HepG2 (cell line): ENCODE measurements around the gene MYCBPAP. TPM values are rescaled to one million over a fixed set of nuclear protein-coding genes. Genes with fewer than 3 reads are reported as not detected.

Experiments used
- AGO2 ChIP-seq: fragments of 200-400 bp; formaldehyde crosslinking; optimal IDR thresholded peaks from 2 replicates; pipeline ENCODE3; 2017; ENCODE audit warnings: mild to moderate bottlenecking, low read depth, low read length, moderate library complexity
- CC2D1A ChIP-seq: sonication (generic); formaldehyde crosslinking; IDR thresholded peaks from 2 replicates; pipeline ENCODE4 v1.8.1; 2023; ENCODE audit warnings: mild to moderate bottlenecking, missing genetic modification reagents
- DNMT1 ChIP-seq: sonication (generic); formaldehyde crosslinking; IDR thresholded peaks from 2 replicates; pipeline ENCODE4 v1.5.1; 2020; ENCODE audit warnings: mild to moderate bottlenecking, missing genetic modification reagents
- ERF ChIP-seq: IDR thresholded peaks from 2 replicates; pipeline ENCODE4 v1.6.1; 2018; ENCODE audit warnings: missing biosample characterization, missing genetic modification reagents
- FOSL2 ChIP-seq: sonication (generic); formaldehyde crosslinking; IDR thresholded peaks from 2 replicates; pipeline ENCODE4 v1.4.0; 2020; ENCODE audit warnings: missing genetic modification reagents
- FOXK2 ChIP-seq: fragments of 450-650 bp; IDR thresholded peaks from 2 replicates; pipeline ENCODE4 v1.6.1; 2016
- FOXP1 ChIP-seq, 2 experiments: fragments of 450-650 bp in 1 of 2; IDR thresholded peaks; 2 replicates each; pipeline ENCODE4 v1.6.1; 2017 to 2018; ENCODE audit warnings: antibody characterized with exemption in 1 of 2
- HMG20B ChIP-seq: conservative IDR thresholded peaks from 2 replicates; pipeline ENCODE4 v1.6.1; 2016; ENCODE audit warnings: missing genetic modification reagents, missing compliant biosample characterization
- HNRNPK ChIP-seq: fragments of 200-400 bp; formaldehyde crosslinking; IDR thresholded peaks from 2 replicates; pipeline ENCODE4 v1.6.1; 2018; ENCODE audit warnings: low read length, low read depth, moderate library complexity, mild to moderate bottlenecking; ENCODE audit not compliant: poor library complexity, severe bottlenecking
- KDM2A ChIP-seq: sonication (generic); formaldehyde crosslinking; IDR thresholded peaks from 2 replicates; pipeline ENCODE4 v1.4.0; 2020; ENCODE audit warnings: low read depth, missing genetic modification reagents, borderline replicate concordance
- LCORL ChIP-seq, 2 experiments: fragments of 450-650 bp in 1 of 2; sonication (generic) in 1 of 2; formaldehyde crosslinking in 1 of 2; IDR thresholded peaks; 2 replicates each; pipeline versions ENCODE4 v1.5.0 to v1.6.1; 2017 to 2020; ENCODE audit warnings: antibody characterized with exemption in 1 of 2, missing genetic modification reagents in 1 of 2
- MAFK ChIP-seq, 2 experiments: IDR thresholded peaks in 1 of 2; conservative IDR thresholded peaks in 1 of 2; 2 replicates each; pipeline ENCODE4 v1.6.1; 2011; ENCODE audit warnings: improper control_type of control experiment in 2 of 2, low read length in 2 of 2
- NFRKB ChIP-seq: fragments of 450-650 bp; IDR thresholded peaks from 2 replicates; pipeline ENCODE4 v1.6.1; 2017
- NR2F1 ChIP-seq, 2 experiments: fragments of 450-650 bp in 1 of 2; formaldehyde crosslinking in 1 of 2; IDR thresholded peaks; 2 replicates each; pipeline versions ENCODE4 v1.5.0 to v1.6.1; 2016 to 2020; ENCODE audit warnings: mild to moderate bottlenecking in 1 of 2, missing compliant biosample characterization in 1 of 2, missing genetic modification reagents in 1 of 2, moderate library complexity in 1 of 2
- RCOR2 ChIP-seq: IDR thresholded peaks from 2 replicates; pipeline ENCODE4 v1.6.1; 2016; ENCODE audit warnings: missing biosample characterization, missing genetic modification reagents
- RFX1 ChIP-seq: fragments of 450-650 bp; IDR thresholded peaks from 2 replicates; pipeline ENCODE4 v1.6.1; 2017
- TBP ChIP-seq: sonication (generic); formaldehyde crosslinking; IDR thresholded peaks from 2 replicates; pipeline ENCODE4 v1.5.0; 2020; ENCODE audit warnings: missing genetic modification reagents
- TP53 ChIP-seq: sonication (generic); formaldehyde crosslinking; conservative IDR thresholded peaks from 2 replicates; pipeline ENCODE4 v1.4.0; 2020; ENCODE audit warnings: missing genetic modification reagents
- WIZ ChIP-seq: sonication (generic); formaldehyde crosslinking; IDR thresholded peaks from 2 replicates; pipeline ENCODE4 v1.5.1; 2020; ENCODE audit warnings: mild to moderate bottlenecking, missing genetic modification reagents
- ZKSCAN5 ChIP-seq: sonication (generic); formaldehyde crosslinking; IDR thresholded peaks from 2 replicates; pipeline ENCODE4 v1.5.1; 2020; ENCODE audit warnings: mild to moderate bottlenecking, missing genetic modification reagents
- ZMYM4 ChIP-seq: sonication (generic); formaldehyde crosslinking; IDR thresholded peaks from 2 replicates; pipeline ENCODE4 v1.8.1; 2023; ENCODE audit warnings: mild to moderate bottlenecking, missing genetic modification reagents
- ZNF598 ChIP-seq: sonication (generic); formaldehyde crosslinking; IDR thresholded peaks from 2 replicates; pipeline ENCODE4 v1.5.1; 2020; ENCODE audit warnings: mild to moderate bottlenecking, missing genetic modification reagents, borderline replicate concordance
- ZNF660 ChIP-seq: sonication (generic); formaldehyde crosslinking; IDR thresholded peaks from 2 replicates; pipeline ENCODE4 v1.5.1; 2020; ENCODE audit warnings: mild to moderate bottlenecking, low read depth, missing genetic modification reagents, borderline replicate concordance
- ZNF674 ChIP-seq: sonication (generic); formaldehyde crosslinking; IDR thresholded peaks from 2 replicates; pipeline ENCODE4 v1.5.0; 2020; ENCODE audit warnings: low read depth, mild to moderate bottlenecking, missing genetic modification reagents
- ZNF792 ChIP-seq: IDR thresholded peaks from 2 replicates; pipeline ENCODE4 v1.6.1; 2016
- polyA plus RNA-seq, 8 experiments: library from polyadenylated mRNA; depleted of rRNA in 3 of 8; stranded (reverse) in 7 of 8; unstranded in 1 of 8; fragments of >200 nt; fragmentation: Illumina TruSeq in 4 of 8; extraction: Trizol in 4 of 8; gene quantifications; 2 replicates each; pipeline versions ENCODE4 v1.2.1 to v1.2.3, GENCODE V29; 2011 to 2016; ENCODE audit warnings: low read depth in 4 of 8, missing spikeins in 1 of 8, mixed read lengths in 1 of 8; ENCODE audit not compliant: insufficient read depth in 1 of 8
- total RNA-seq, 5 experiments: library from RNA; depleted of rRNA; stranded (reverse); fragments of >200 nt; fragmentation: Illumina TruSeq; extraction: Trizol; gene quantifications; 2 replicates each; pipeline ENCODE4 v1.2.3, GENCODE V29; 2016; ENCODE audit warnings: low read depth in 1 of 5
- TF ChIP-seq, protein P1 (sequence below): sonication (generic); formaldehyde crosslinking; IDR thresholded peaks from 2 replicates; pipeline ENCODE4 v1.4.0; 2020; ENCODE audit warnings: low read depth, mild to moderate bottlenecking, missing genetic modification reagents
- TF ChIP-seq, protein P2 (sequence below): sonication (generic); formaldehyde crosslinking; IDR thresholded peaks from 2 replicates; pipeline ENCODE4 v1.4.0; 2020; ENCODE audit warnings: missing genetic modification reagents, borderline replicate concordance

Gene MYCBPAP
- total and polyA plus RNA-seq, 2 of the 13 experiments (the other 11 are each of a cell fraction or from before 2014, with no cell fraction given) = 0.22 to 0.24 TPM

DNA sequence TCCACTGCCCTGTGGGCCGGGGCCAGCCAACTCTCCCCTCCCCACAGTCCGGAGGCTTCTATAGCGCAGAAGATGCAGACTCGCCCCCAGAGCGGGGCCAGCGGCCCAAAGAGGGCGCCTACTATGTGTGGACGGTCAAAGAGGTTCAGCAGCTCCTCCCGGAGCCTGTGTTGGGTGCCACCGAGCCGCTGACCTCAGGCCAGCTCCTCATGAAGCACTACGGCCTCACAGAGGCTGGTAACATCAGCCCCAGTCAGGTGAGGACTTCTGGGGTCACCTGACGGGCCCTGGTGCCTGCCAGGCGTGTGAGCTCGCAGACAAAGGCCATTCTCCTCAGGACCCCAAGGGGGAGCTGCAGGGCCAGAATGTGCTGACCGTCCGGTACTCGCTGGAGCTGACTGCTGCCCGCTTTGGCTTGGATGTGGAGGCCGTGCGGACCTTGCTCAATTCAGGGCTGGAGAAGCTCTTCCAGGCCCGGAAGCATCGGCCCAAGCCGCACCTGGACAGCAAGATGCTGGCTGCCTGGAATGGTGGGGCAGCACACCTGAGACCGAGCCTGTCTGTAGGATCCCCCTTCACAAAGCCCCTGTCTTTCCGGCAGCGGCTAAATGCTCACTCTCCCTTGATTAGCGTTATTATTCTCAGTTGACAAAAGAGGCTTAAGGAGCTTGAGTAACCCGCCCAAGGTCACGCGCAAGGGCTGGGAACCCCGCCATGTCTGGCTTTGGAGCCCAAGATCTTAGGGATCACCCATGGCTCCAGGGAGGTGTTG, 42.6 kb downstream of the MYCBPAP start (continued):
- peak in 1 of 2 experiments; percentile 26; a peak in 1 of 4 replicates for TF ChIP-seq NR2F1 (CRISPR knock-in tag; IDR thresholded peaks at IDR 0.05)
- no peak for TF ChIP-seq LCORL (IDR thresholded peaks at IDR 0.05)
- TF ChIP-seq LCORL (CRISPR knock-in tag; IDR thresholded peaks at IDR 0.05) = peak; percentile 57; the same call in 1 of the 2 replicates
- TF ChIP-seq NFRKB = no peak
- no peak for TF ChIP-seq RCOR2 (CRISPR knock-in tag)
- no peak for TF ChIP-seq ZKSCAN5 (CRISPR knock-in tag)
- no peak for TF ChIP-seq HNRNPK
- no peak for TF ChIP-seq RFX1
- TF ChIP-seq MAFK (conservative IDR thresholded peaks at IDR 0.05 in 1 of 2, IDR thresholded peaks at IDR 0.05 in 1 of 2; ENCODE audit: low read length in 2 of 2) = peak; percentile 47 to 72; a peak in 3 of 4 replicates
- TF ChIP-seq, protein P1, sequence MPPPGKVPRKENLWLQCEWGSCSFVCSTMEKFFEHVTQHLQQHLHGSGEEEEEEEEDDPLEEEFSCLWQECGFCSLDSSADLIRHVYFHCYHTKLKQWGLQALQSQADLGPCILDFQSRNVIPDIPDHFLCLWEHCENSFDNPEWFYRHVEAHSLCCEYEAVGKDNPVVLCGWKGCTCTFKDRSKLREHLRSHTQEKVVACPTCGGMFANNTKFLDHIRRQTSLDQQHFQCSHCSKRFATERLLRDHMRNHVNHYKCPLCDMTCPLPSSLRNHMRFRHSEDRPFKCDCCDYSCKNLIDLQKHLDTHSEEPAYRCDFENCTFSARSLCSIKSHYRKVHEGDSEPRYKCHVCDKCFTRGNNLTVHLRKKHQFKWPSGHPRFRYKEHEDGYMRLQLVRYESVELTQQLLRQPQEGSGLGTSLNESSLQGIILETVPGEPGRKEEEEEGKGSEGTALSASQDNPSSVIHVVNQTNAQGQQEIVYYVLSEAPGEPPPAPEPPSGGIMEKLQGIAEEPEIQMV (CRISPR knock-in tag) = no peak; the same call in 1 of the 2 replicates
- no peak for TF ChIP-seq TBP (CRISPR knock-in tag)
- no peak for TF ChIP-seq ZNF674 (CRISPR knock-in tag)
- TF ChIP-seq TP53 = no peak
- TF ChIP-seq WIZ (CRISPR knock-in tag) = no peak
- TF ChIP-seq ZNF792 (CRISPR knock-in tag) = peak; percentile 70; the same call in 1 of the 2 replicates
- TF ChIP-seq HMG20B (CRISPR knock-in tag) = no peak
- TF ChIP-seq DNMT1 = 0 out of 2 replicates have a peak, but pooled peaks have one; percentile 31
- TF ChIP-seq CC2D1A = no peak
- no peak for TF ChIP-seq ZNF660 (CRISPR knock-in tag)
- TF ChIP-seq FOXP1 (IDR thresholded peaks at IDR 0.05) = no peak
- TF ChIP-seq FOXP1 (CRISPR knock-in tag; IDR thresholded peaks at IDR 0.05) = no peak
- 0 out of 2 replicates have a peak, but pooled peaks have one; percentile 42 for TF ChIP-seq ZNF598
- TF ChIP-seq, protein P2, sequence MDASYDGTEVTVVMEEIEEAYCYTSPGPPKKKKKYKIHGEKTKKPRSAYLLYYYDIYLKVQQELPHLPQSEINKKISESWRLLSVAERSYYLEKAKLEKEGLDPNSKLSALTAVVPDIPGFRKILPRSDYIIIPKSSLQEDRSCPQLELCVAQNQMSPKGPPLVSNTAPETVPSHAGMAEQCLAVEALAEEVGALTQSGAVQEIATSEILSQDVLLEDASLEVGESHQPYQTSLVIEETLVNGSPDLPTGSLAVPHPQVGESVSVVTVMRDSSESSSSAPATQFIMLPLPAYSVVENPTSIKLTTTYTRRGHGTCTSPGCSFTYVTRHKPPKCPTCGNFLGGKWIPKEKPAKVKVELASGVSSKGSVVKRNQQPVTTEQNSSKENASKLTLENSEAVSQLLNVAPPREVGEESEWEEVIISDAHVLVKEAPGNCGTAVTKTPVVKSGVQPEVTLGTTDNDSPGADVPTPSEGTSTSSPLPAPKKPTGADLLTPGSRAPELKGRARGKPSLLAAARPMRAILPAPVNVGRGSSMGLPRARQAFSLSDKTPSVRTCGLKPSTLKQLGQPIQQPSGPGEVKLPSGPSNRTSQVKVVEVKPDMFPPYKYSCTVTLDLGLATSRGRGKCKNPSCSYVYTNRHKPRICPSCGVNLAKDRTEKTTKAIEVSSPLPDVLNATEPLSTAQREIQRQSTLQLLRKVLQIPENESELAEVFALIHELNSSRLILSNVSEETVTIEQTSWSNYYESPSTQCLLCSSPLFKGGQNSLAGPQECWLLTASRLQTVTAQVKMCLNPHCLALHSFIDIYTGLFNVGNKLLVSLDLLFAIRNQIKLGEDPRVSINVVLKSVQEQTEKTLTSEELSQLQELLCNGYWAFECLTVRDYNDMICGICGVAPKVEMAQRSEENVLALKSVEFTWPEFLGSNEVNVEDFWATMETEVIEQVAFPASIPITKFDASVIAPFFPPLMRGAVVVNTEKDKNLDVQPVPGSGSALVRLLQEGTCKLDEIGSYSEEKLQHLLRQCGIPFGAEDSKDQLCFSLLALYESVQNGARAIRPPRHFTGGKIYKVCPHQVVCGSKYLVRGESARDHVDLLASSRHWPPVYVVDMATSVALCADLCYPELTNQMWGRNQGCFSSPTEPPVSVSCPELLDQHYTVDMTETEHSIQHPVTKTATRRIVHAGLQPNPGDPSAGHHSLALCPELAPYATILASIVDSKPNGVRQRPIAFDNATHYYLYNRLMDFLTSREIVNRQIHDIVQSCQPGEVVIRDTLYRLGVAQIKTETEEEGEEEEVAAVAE = 0 out of 2 replicates have a peak, but pooled peaks have one; percentile 52
- peak; percentile 90 for TF ChIP-seq ERF (CRISPR knock-in tag)
- TF ChIP-seq FOSL2 (CRISPR knock-in tag) = peak; percentile 54; the same call in 1 of the 2 replicates
- no peak for TF ChIP-seq FOXK2
- TF ChIP-seq AGO2 = peak; percentile 32
- TF ChIP-seq ZMYM4 (CRISPR knock-in tag) = no peak
- TF ChIP-seq KDM2A (CRISPR knock-in tag) = peak; percentile 87
